OCI-LY3 (cell line): ENCODE results near the gene SLC5A6.

Source experiments
- H2AFZ ChIP-seq: fragments of 200-600, 300-600 bp; shearing (Covaris generic); 2 replicates; pipeline ENCODE4 v1.6.0; 2014; ENCODE audit warnings: antibody characterized with exemption, low read depth, low read length
- H3K27ac ChIP-seq: fragments of 200-600, 300-600 bp; sonication (generic); 2 replicates; pipeline ENCODE4 v1.5.1; 2014; ENCODE audit warnings: mild to moderate bottlenecking, low read length, moderate library complexity, mixed read lengths
- H3K27me3 ChIP-seq: fragments of 200-600, 300-600 bp; sonication (generic); 2 replicates; pipeline ENCODE4 v1.6.1; 2014; ENCODE audit warnings: low read depth, low read length, mixed read lengths
- H3K36me3 ChIP-seq: fragments of 200-600, 300-600 bp; sonication (generic); replicated peaks from 2 replicates; pipeline ENCODE3; 2014; ENCODE audit warnings: low read depth, low read length, mixed read lengths
- H3K4me1 ChIP-seq: fragments of 300-600, 200-600 bp; sonication (generic); 2 replicates; pipeline ENCODE4 v1.6.1; 2014; ENCODE audit warnings: low read length, mixed read lengths
- H3K4me2 ChIP-seq: fragments of 200-600, 300-600 bp; sonication (generic); 2 replicates; pipeline ENCODE4 v1.6.1; 2014; ENCODE audit warnings: low read length, mixed read lengths
- H3K4me3 ChIP-seq: fragments of 300-600, 200-600 bp; sonication (generic); 2 replicates; pipeline ENCODE4 v1.5.1; 2014; ENCODE audit warnings: antibody characterized with exemption, mild to moderate bottlenecking, low read length, moderate library complexity
- H3K79me2 ChIP-seq: fragments of 300-600, 200-600 bp; shearing (Covaris generic); 2 replicates; pipeline ENCODE4 v1.6.1; 2014; ENCODE audit warnings: mild to moderate bottlenecking, low read length, mixed read lengths
- H3K9ac ChIP-seq: fragments of 300-600, 200-600 bp; shearing (Covaris generic); 2 replicates; pipeline ENCODE4 v1.6.0; 2014; ENCODE audit warnings: mild to moderate bottlenecking, low read length, moderate library complexity
- H3K9me3 ChIP-seq: fragments of 200-600, 300-600 bp; shearing (Covaris generic); 2 replicates; pipeline ENCODE4 v1.6.1; 2014; ENCODE audit warnings: low read length, mixed read lengths; ENCODE audit not compliant: insufficient read depth
- H4K20me1 ChIP-seq: fragments of 200-600, 300-600 bp; sonication (generic); 2 replicates; pipeline ENCODE4 v1.6.1; 2016; ENCODE audit warnings: low read length, mixed read lengths; ENCODE audit not compliant: insufficient read depth
- CTCF ChIP-seq: fragments of 200-600, 300-600 bp; sonication (generic); IDR thresholded peaks from 2 replicates; pipeline ENCODE4 v1.5.1; 2014; ENCODE audit warnings: antibody characterized with exemption, low read length, low read depth
- EZH2phosphoT487 ChIP-seq: fragments of 200-600 bp; shearing (Covaris generic); IDR thresholded peaks from 2 replicates; pipeline ENCODE4 v1.6.1; 2018; ENCODE audit warnings: antibody characterized with exemption, mixed run types, low read depth

Gene SLC5A6

GRCh38 chr2:27186613-27187345 is 25.3 kb downstream of the SLC5A6 start:
- H3K27me3 ChIP-seq: no peaks in the 10 kb centered on the region
- H3K27ac ChIP-seq: no peak overlapping the region
- H3K9me3 ChIP-seq: no peaks in the 10 kb centered on the region
- no peak overlapping the region for H3K9ac ChIP-seq
- no peaks in the 10 kb centered on the region for H4K20me1 ChIP-seq
- no peak overlapping the region for H3K4me3 ChIP-seq
- H3K4me2 ChIP-seq: no peak overlapping the region
- no peak for TF ChIP-seq EZH2phosphoT487
- no peak for TF ChIP-seq CTCF
- no peaks in the 10 kb centered on the region for H3K36me3 ChIP-seq
- no peak overlapping the region for H2AFZ ChIP-seq
- H3K4me1 ChIP-seq: peaks cover 5% of the 10 kb centered on the region; the same call in 1 of the 2 replicates
- H3K79me2 ChIP-seq: no peaks in the 10 kb centered on the region

GRCh38 chr2:27185331-27186026 is 26.6 kb downstream of the SLC5A6 start:
- H2AFZ ChIP-seq: peak overlapping the region; percentile 68; the same call in 1 of the 2 replicates

GRCh38 chr2:27184115-27184514 is 28.0 kb downstream of the SLC5A6 start:
- H2AFZ ChIP-seq: no peak overlapping the region
- H3K4me1 ChIP-seq: peaks cover 5% of the 10 kb centered on the region; the same call in 1 of the 2 replicates
- H3K9ac ChIP-seq: no peak overlapping the region
- no peak overlapping the region for H3K4me2 ChIP-seq
- no peaks in the 10 kb centered on the region for H3K36me3 ChIP-seq
- H4K20me1 ChIP-seq: no peaks in the 10 kb centered on the region
- H3K27me3 ChIP-seq: peaks cover 2% of the 10 kb centered on the region; the same call in 1 of the 2 replicates
- H3K4me3 ChIP-seq: no peak overlapping the region
- TF ChIP-seq EZH2phosphoT487: no peak
- no peak for TF ChIP-seq CTCF
- no peaks in the 10 kb centered on the region for H3K9me3 ChIP-seq
- no peaks in the 10 kb centered on the region for H3K79me2 ChIP-seq
- no peak overlapping the region for H3K27ac ChIP-seq

More at GRCh38 chr2:27185331-27186026, 26.6 kb downstream of the SLC5A6 start:
- Histone ChIP-seq H3K4me1 (peaks cover 5% of the 10 kb centered on the region; the same call in 1 of the 2 replicates), H3K9ac (no peak overlapping the region), H3K79me2 (no peaks in the 10 kb centered on the region), H3K4me2 (peak overlapping the region; percentile 15; the same call in 1 of the 2 replicates), H3K4me3 (no peak overlapping the region), H3K36me3 (no peaks in the 10 kb centered on the region), H4K20me1 (no peaks in the 10 kb centered on the region), H3K27me3 (no peaks in the 10 kb centered on the region), H3K9me3 (no peaks in the 10 kb centered on the region), H3K27ac (no peak overlapping the region)
- TF ChIP-seq EZH2phosphoT487: no peak
- no peak for TF ChIP-seq CTCF

GRCh38 chr2:27182346-27182745 is 29.7 kb downstream of the SLC5A6 start:
- peak overlapping the region; percentile 58; the same call in 1 of the 2 replicates for H2AFZ ChIP-seq
- no peaks in the 10 kb centered on the region for H4K20me1 ChIP-seq
- no peak overlapping the region for H3K9ac ChIP-seq
- H3K27me3 ChIP-seq: peaks cover 11% of the 10 kb centered on the region
- no peaks in the 10 kb centered on the region for H3K9me3 ChIP-seq
- H3K36me3 ChIP-seq: no peaks in the 10 kb centered on the region
- no peak overlapping the region for H3K27ac ChIP-seq
- no peak overlapping the region for H3K4me2 ChIP-seq
- peaks cover 5% of the 10 kb centered on the region; the same call in 1 of the 2 replicates for H3K4me1 ChIP-seq
- no peak overlapping the region for H3K4me3 ChIP-seq
- H3K79me2 ChIP-seq: no peaks in the 10 kb centered on the region
- TF ChIP-seq EZH2phosphoT487 (no peak), CTCF (no peak)
